HEK293T (cell line): ENCODE data around the gene LPAR3.
"Not testable (repeated sequence)": the region's sequence is repeated elsewhere in the genome, so short reads cannot be mapped to it uniquely, and the experiment has no call there.

Experiments
- CTCF ChIA-PET: fragments of 350-600 bp; formaldehyde crosslinking; extraction: SDS; loops from one replicate; lab custom pipeline; 2021; ENCODE audit warnings: antibody characterized with exemption, inconsistent platforms; lab: Yijun Ruan, JAX
- POLR2A ChIA-PET: fragments of 350-600 bp; formaldehyde crosslinking; extraction: SDS; loops from one replicate; lab custom pipeline; 2020; ENCODE audit warnings: antibody characterized with exemption, inconsistent platforms; lab: Yijun Ruan, JAX
- DNase-seq: peaks from one replicate; pipeline ENCODE4 v3.0.0; 2012; ENCODE audit warnings: mixed read lengths; ENCODE audit errors: extremely low spot score
- ARNT ChIP-seq: fragments of 450-650 bp; IDR thresholded peaks from 2 replicates; pipeline ENCODE4 v1.6.1; 2017; ENCODE audit warnings: mild to moderate bottlenecking
- BHLHE40 ChIP-seq: fragments of 450-650 bp; IDR thresholded peaks from 2 replicates; pipeline ENCODE4 v1.6.1; 2016; ENCODE audit warnings: mild to moderate bottlenecking, moderate library complexity, borderline replicate concordance
- CTBP1 ChIP-seq: fragments of 450-650 bp; IDR thresholded peaks from 2 replicates; pipeline ENCODE4 v1.6.1; 2016; ENCODE audit warnings: borderline replicate concordance
- ELF4 ChIP-seq: fragments of 450-650 bp; IDR thresholded peaks from 2 replicates; pipeline ENCODE4 v1.6.1; 2017; ENCODE audit warnings: antibody characterized with exemption
- FOXA1 ChIP-seq: fragments of 450-650 bp; IDR thresholded peaks from 2 replicates; pipeline ENCODE4 v1.6.1; 2016; ENCODE audit warnings: mild to moderate bottlenecking
- FOXK2 ChIP-seq: fragments of 450-650 bp; IDR thresholded peaks from 2 replicates; pipeline ENCODE4 v1.6.1; 2016; ENCODE audit warnings: mild to moderate bottlenecking
- FOXM1 ChIP-seq: fragments of 450-650 bp; IDR thresholded peaks from 2 replicates; pipeline ENCODE4 v1.6.1; 2017; ENCODE audit warnings: mild to moderate bottlenecking, borderline replicate concordance
- HDGF ChIP-seq: fragments of 450-650 bp; IDR thresholded peaks from 2 replicates; pipeline ENCODE4 v1.6.1; 2017; ENCODE audit warnings: antibody characterized with exemption, borderline replicate concordance
- L3MBTL2 ChIP-seq: fragments of 450-650 bp; conservative IDR thresholded peaks from 2 replicates; pipeline ENCODE4 v1.6.1; 2016; ENCODE audit warnings: mild to moderate bottlenecking
- LEF1 ChIP-seq: fragments of 450-650 bp; IDR thresholded peaks from 2 replicates; pipeline ENCODE4 v1.6.1; 2017; ENCODE audit warnings: mild to moderate bottlenecking, borderline replicate concordance
- NFRKB ChIP-seq: fragments of 450-650 bp; IDR thresholded peaks from 2 replicates; pipeline ENCODE4 v1.6.1; 2016; ENCODE audit warnings: mild to moderate bottlenecking, moderate library complexity
- PKNOX1 ChIP-seq: fragments of 450-650 bp; IDR thresholded peaks from 2 replicates; pipeline ENCODE4 v1.6.1; 2016
- SP1 ChIP-seq: fragments of 450-650 bp; IDR thresholded peaks from 2 replicates; pipeline ENCODE4 v1.6.1; 2017
- SUZ12 ChIP-seq: fragments of 450-650 bp; IDR thresholded peaks from 2 replicates; pipeline ENCODE4 v1.6.1; 2016; ENCODE audit warnings: mild to moderate bottlenecking
- TARDBP ChIP-seq: fragments of 450-650 bp; IDR thresholded peaks from 2 replicates; pipeline ENCODE4 v1.6.1; 2016
- ZNF384 ChIP-seq: fragments of 450-650 bp; IDR thresholded peaks from 2 replicates; pipeline ENCODE4 v1.6.1; 2016

Gene LPAR3

GRCh38 chr1:84913555-84913892 is 20.5 kb upstream of the LPAR3 start:
- ChIA-PET CTCF (interaction anchor here (0.9 to 1.5 kb wide), 5 partner anchors 15 to 141 kb away, joined by 3 to 7 read pairs (median 5); partner anchors contain the start of gene LPAR3), POLR2A (interaction anchor here (0.8 kb wide), 2 partner anchors 10 to 20 kb away, joined by 3 read pairs; partner anchors contain the start of gene LPAR3)
- TF ChIP-seq FOXK2, result no peak
- peak; percentile 38; the same call in 1 of the 2 replicates for TF ChIP-seq CTBP1
- peak; percentile 69 for DNase-seq

- CTCF ChIA-PET, result interaction anchor here (0.9 to 1.5 kb wide), 5 partner anchors 15 to 141 kb away, joined by 3 to 7 read pairs (median 5); partner anchors contain the start of gene LPAR3
- no peak for DNase-seq
- POLR2A ChIA-PET, result interaction anchor here (0.8 kb wide), 1 partner anchor 20 kb away, joined by 3 read pairs; the partner anchor contains the start of gene LPAR3
- TF ChIP-seq HDGF, result no peak
- TF ChIP-seq BHLHE40, result no peak
- no peak for TF ChIP-seq LEF1
- no peak for TF ChIP-seq SP1
- no peak for TF ChIP-seq FOXM1
- TF ChIP-seq SUZ12, result no peak
- TF ChIP-seq ELF4, result no peak
- TF ChIP-seq FOXK2, result no peak
- no peak for TF ChIP-seq CTBP1
- TF ChIP-seq PKNOX1, result no peak
- no peak for TF ChIP-seq L3MBTL2
- no peak for TF ChIP-seq ZNF384
- no peak for TF ChIP-seq ARNT
- no peak for TF ChIP-seq TARDBP
- no peak for TF ChIP-seq NFRKB
- no peak for TF ChIP-seq FOXA1
Measured at GRCh38 chr1:84912726-84913554, 19.9 kb upstream of the LPAR3 start.

- CTCF ChIA-PET, result not testable (repeated sequence)
Measured at GRCh38 chr1:84908746-84909464, 15.9 kb upstream of the LPAR3 start.

GRCh38 chr1:84907095-84907827 is 14.3 kb upstream of the LPAR3 start:
- DNase-seq, result no peak
- CTCF ChIA-PET, result no interaction called here
- POLR2A ChIA-PET, result no interaction called here
- no peak for TF ChIP-seq ELF4
- no peak for TF ChIP-seq LEF1
- no peak for TF ChIP-seq BHLHE40
- no peak for TF ChIP-seq NFRKB
- TF ChIP-seq FOXK2, result no peak
- no peak for TF ChIP-seq SP1
- no peak for TF ChIP-seq FOXA1
- TF ChIP-seq L3MBTL2, result no peak
- no peak for TF ChIP-seq PKNOX1
- no peak for TF ChIP-seq SUZ12
- no peak for TF ChIP-seq ZNF384
- no peak for TF ChIP-seq FOXM1
- no peak for TF ChIP-seq ARNT
- no peak for TF ChIP-seq HDGF
- TF ChIP-seq TARDBP, result no peak

More at GRCh38 chr1:84908746-84909464, 15.9 kb upstream of the LPAR3 start:
- POLR2A ChIA-PET, DNase-seq: not testable (repeated sequence)

- CTCF ChIA-PET, DNase-seq, POLR2A ChIA-PET: not testable (repeated sequence)
Measured at GRCh38 chr1:84902727-84903126, 9.7 kb upstream of the LPAR3 start.

- no peak for DNase-seq
- TF ChIP-seq BHLHE40, result no peak
- no peak for TF ChIP-seq SUZ12
- no peak for TF ChIP-seq NFRKB
- TF ChIP-seq PKNOX1, result no peak
- TF ChIP-seq HDGF, result no peak
- no peak for TF ChIP-seq FOXM1
- no peak for TF ChIP-seq SP1
- TF ChIP-seq ELF4, result no peak
- TF ChIP-seq TARDBP, result no peak
- no peak for TF ChIP-seq ARNT
- no peak for TF ChIP-seq LEF1
- no peak for TF ChIP-seq ZNF384
- TF ChIP-seq CTBP1, result no peak
- no peak for TF ChIP-seq FOXA1
- no peak for TF ChIP-seq FOXK2
- no peak for TF ChIP-seq L3MBTL2
- ChIA-PET CTCF (no interaction called here), POLR2A (no interaction called here)
Measured at GRCh38 chr1:84899969-84900368, 7.0 kb upstream of the LPAR3 start.
